SKM-1 treated with dmso at 0.1 percent for 144 hours (cell line): ENCODE results near the gene FGD2.
A peak's percentile ranks its signal among the peaks of the same experiment; 100 is the strongest.
"Not testable (repeated sequence)": the region's sequence is repeated elsewhere in the genome, so short reads cannot be mapped to it uniquely, and the experiment has no call there.

Experiments
- DNase-seq: peaks from one replicate; lab custom pipeline; 2025; ENCODE audit not compliant: unreplicated experiment; lab: John Stamatoyannopoulos, UW

Gene FGD2

GRCh38 chr6:37038292-37039198, 33.1 kb downstream of the FGD2 start:
- DNase-seq: no peak

- peak; percentile 83 for DNase-seq
Measured at GRCh38 chr6:37039958-37040357, 34.5 kb downstream of the FGD2 start.

DNA sequence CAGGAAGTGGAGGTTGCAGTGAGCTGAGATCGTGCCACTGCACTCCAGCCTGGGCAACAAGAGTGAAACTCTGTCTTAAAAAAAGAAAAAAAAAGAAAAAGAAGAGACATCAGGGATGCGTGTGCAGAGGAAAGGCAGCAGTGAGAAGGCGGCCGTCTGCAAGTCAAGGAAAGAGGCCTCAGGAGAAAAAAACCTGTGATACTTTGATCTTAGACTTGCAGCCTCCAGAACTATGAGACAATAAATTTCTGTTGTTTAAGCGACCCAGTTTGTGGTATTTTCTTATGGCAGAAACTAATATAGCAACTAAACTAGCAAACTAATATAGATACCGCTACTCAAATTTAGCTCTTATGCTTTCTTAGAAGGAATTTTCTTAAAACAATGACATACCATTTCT, 36.1 kb downstream of the FGD2 start:
- no peak for DNase-seq

DNA sequence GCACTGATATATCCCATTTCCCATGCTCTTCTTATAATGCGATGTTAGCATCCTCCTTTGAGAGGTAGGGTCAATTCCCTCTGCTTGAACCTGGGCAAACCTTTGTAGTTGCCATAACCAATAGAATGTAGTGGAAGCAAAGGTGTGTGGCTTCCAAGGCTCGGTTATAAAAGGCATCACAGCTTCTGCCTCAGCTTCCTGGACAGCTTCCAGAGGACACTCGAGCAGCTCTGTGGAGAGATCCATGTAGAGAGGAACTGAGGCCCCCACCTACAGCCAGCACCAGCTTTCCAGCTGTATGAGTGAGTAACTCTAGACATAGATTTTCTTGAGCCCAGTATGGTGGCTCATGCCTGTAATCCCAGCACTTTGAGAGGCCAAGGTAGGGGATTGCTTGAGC, 36.7 kb downstream of the FGD2 start:
- no peak for DNase-seq

DNA sequence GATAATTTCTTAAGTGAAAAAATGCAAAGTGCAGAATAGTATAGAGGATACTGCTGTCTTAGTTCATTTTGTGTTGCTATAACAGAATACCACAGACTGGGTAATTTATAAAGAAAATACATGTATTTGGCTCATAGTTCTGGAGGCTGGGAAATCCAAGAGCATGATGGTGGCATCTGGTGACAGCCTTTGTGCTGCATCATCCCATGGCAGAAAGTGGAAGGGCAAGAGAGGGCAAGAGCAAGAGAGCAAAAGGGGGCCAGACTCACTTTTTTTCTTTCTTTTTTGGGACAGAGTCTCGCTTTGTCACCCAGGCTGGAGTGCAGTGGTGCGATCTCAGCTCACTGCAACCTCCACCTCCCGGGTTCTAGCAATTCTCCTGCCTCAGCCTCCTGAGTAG, 37.6 kb downstream of the FGD2 start:
- not testable (repeated sequence) for DNase-seq

- no peak for DNase-seq
Measured at GRCh38 chr6:37047346-37047688, 41.9 kb downstream of the FGD2 start.

DNA sequence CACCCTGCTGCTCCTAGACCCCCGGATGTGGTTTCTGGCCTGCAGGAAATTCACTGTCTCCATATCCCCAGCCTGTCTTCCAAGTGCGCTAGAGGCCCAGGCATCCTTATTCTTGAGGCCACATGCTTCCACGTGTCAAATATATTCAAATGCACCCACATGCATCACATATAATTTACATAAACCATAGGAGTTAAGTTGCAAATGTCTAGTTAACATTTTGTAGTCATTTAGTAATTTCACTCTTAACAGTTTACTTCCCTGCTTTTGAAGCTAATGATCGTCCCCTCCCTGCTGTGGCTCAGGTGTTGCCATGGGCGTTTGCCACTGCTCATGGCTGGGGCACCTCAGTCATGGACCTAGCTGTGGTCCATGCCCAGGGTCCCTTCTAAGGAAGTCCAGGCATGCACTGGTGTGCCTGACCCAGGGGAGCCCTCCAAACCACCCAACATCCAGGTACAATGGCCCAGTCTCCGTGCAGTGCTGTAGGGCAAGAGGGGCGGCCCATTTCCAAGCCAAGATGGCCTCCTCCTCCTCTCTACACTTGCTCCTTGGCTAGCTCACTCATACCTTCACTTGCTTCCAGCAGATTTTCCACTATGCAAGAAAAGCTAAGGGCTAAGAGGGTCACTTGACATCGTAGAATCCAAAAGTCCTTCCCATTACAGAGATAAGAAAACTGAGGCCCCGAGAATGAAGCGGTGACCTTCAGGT, 42.4 kb downstream of the FGD2 start:
- DNase-seq: no peak

GRCh38 chr6:37048403-37048850, 43.0 kb downstream of the FGD2 start:
- DNase-seq: no peak

DNA sequence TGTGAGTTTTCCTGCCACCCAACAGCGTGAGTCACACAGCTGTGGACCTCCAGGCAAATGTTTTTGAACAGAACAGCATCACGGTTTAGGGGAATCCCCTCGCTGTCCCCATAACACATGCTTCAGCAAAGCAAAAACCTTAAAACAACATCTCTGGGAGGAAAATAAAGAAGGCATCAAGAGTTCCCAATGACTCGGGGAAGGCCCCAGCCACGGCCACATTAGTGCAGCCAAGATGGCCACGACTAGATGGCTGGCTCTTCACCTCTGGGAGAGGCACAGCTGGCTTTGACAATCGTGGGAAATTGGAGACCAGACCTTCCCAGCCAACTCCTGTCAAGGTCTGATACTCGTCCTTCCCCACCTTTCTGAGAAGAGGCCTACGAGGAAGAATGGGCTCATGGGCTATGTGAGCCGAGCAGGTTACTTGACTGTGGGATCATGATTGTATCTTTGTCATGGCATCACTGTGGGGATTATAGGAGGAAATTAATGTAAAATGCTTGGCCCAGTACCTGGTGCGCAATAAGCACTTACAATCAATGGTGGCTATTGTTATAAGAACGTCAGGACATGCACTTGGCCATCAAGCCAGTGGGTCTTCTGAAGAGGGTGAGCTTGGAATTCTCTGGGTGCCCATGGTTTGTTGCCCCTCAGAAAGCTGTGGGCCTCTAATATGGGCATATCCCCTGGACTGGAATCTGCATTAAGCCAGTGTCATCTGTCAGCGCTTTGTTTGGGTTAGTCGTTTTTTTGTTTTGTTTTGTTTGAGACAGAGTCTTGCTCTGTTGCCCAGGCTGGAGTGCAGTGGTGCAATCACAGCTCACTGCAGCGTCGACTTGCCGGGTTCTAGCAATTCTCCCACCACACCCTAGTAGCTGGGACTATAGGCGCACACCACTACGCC, 43.6 kb downstream of the FGD2 start:
- DNase-seq: no peak

- no peak for DNase-seq
Measured at GRCh38 chr6:37049758-37050044, 44.2 kb downstream of the FGD2 start.

DNA sequence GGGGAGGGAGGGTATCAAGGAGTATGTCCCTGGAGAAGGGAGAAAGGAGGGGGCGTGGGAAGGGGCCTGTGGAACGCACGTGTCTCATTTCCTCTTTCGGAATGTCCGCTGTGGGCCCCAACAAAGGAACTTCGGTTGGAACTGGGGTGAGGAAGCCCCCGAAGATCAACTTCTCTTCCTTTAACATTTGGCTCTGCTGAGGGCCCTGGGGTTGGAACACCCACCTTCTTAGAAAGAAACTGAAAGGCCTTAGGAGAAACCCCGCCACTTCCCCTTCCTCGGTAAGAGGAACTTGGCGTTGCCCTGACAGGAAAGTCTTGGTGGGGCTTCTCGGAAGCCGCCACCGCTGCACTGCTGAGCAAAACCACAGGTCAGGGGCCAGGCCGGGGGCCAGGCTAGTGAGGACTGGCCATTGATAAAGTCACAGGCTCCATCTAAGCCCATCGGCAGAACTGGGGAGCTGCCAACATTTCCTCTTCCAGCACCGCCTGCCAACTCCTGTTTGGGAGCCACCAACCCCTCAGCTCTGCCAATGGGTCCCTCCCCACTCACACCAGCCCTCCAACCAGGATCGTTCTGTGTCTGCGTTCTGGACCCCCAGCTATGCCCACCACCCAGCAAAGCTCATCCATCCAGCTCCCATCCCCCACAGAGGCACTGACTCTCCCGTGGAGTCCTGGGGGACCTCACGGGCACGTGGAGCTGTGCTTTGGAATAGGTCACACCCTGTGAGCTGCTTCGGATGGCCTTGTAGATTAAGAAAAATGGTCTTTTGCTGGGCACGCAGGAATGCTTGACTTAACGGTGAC, 44.8 kb downstream of the FGD2 start:
- peak; percentile 97 for DNase-seq

DNA sequence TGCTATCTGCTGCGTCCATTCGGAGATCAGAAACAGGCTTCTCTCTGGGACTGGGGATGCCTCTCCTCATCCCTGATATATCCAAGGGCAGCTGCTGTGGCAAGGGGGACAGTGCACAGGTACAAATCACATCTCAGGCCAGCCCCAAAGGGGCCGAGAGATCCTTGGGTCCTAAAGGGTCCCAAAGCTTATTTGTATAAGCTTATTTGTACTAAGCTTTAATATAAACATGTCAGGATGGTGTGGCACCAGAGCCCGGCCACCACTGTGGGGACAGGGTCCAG, 45.3 kb downstream of the FGD2 start:
- DNase-seq: no peak

- DNase-seq: peak; percentile 71
Measured at GRCh38 chr6:37051138-37052026, 45.9 kb downstream of the FGD2 start.

DNA sequence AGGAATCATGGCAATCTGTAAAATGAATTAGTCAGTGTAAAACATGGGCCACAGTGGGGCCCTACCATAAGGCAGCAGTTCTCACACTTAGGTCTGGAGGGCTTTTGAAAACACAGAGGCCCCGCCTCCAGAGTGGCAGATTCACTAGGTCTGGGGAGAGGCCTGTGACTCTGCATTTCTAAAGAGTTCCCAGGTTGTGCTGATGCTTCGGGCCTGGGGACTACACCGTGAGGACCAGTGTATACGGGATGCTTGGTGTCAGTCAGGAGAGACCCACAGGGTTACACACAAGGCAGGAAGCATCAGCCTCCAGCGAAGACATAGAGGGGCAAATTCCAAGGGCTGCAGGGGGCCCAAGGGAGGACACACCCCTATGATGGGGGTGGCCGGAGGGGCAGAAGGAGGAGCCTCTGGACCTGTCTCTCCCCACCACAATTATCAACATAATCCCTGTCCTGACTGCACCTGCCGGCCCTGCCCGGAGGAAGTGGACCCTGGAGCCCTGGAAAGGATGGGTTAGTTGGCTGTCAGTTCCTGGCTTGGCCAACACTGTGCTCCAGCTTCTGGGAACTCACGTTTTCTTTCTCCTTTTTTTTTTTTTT, 46.7 kb downstream of the FGD2 start:
- DNase-seq: no peak

- DNase-seq: no peak
Measured at GRCh38 chr6:37053683-37054082, 48.2 kb downstream of the FGD2 start.

DNA sequence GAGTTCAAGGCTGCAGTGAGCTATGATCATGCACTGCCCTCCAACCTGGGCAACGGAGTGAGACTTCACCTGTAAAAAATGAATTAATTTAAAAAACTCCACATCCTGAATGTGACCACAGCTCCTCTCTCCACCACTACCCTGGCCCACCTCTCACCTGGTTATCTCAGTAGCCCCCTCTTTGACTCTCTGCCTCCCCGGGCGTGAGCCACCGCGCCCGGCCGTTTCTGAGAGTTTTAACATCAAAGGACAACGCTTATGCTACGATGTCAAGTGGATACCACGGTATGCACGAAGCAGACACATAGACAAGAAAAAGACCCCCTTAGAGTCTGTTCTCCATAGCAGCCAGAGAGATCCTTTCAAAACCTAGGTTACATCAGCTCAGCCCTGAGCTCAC, 48.7 kb downstream of the FGD2 start:
- no peak for DNase-seq

DNA sequence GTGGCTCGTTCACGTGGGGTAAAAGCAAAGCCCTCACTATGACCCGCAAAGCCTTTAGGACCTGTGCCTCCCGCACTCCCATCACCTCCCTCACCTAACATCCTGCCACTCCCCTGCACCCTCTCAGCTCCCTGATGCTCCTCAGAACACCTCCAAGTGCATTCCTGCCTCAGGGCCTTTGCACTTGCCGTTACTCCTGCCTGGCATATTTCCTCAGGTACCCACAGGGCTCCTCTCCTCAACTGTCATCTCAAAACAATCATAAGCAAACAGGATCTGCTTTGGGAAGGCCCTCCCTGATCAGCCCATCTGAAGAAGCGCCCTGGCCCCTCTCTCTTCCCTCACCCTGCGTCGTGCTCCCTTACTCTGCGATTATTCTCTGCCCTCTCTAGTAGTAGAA, 49.1 kb downstream of the FGD2 start:
- no peak for DNase-seq

- DNase-seq: no peak
Measured at GRCh38 chr6:37056112-37056403, 50.6 kb downstream of the FGD2 start.

DNA sequence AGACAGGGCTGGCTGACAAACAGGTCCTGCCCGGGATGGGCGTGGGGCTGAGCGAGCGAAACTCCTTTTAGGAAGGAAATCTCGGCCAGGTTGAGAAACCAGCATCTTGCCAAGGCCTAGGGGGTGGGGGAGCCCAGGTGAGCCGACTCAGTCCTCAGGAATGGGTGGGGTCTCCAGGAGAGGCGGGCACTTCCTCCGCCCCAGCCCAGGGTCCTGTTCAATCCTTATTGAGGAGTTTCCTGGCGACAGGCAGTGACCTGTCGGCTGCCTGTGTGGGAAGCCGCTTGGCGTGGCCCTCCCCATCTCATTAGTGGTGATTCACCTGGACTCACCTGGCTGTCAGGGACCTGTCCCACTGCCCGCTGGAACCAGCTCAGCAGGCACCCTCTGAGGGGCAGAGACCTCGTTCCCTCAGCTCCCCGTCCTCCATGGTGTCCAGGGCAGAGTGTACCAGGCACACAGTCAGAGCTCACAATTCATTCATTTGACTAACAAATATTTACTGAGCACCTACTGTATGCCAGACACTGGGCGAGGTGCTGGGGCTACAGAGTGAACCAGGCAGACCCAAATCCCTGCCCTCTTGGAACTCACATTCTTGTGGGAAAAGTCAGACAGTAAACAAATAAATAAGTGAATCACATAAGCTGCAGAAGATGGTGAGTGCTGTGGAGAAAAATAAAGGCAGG, 51.1 kb downstream of the FGD2 start:
- DNase-seq: no peak
